ENCODE results near the gene IGSF9B.
"Not testable (repeated sequence)": the region's sequence is repeated elsewhere in the genome, so short reads cannot be mapped to it uniquely, and the experiment has no call there.

IGSF9B gene, protein sequence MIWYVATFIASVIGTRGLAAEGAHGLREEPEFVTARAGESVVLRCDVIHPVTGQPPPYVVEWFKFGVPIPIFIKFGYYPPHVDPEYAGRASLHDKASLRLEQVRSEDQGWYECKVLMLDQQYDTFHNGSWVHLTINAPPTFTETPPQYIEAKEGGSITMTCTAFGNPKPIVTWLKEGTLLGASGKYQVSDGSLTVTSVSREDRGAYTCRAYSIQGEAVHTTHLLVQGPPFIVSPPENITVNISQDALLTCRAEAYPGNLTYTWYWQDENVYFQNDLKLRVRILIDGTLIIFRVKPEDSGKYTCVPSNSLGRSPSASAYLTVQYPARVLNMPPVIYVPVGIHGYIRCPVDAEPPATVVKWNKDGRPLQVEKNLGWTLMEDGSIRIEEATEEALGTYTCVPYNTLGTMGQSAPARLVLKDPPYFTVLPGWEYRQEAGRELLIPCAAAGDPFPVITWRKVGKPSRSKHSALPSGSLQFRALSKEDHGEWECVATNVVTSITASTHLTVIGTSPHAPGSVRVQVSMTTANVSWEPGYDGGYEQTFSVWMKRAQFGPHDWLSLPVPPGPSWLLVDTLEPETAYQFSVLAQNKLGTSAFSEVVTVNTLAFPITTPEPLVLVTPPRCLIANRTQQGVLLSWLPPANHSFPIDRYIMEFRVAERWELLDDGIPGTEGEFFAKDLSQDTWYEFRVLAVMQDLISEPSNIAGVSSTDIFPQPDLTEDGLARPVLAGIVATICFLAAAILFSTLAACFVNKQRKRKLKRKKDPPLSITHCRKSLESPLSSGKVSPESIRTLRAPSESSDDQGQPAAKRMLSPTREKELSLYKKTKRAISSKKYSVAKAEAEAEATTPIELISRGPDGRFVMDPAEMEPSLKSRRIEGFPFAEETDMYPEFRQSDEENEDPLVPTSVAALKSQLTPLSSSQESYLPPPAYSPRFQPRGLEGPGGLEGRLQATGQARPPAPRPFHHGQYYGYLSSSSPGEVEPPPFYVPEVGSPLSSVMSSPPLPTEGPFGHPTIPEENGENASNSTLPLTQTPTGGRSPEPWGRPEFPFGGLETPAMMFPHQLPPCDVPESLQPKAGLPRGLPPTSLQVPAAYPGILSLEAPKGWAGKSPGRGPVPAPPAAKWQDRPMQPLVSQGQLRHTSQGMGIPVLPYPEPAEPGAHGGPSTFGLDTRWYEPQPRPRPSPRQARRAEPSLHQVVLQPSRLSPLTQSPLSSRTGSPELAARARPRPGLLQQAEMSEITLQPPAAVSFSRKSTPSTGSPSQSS (N-terminal part only)

DNA sequence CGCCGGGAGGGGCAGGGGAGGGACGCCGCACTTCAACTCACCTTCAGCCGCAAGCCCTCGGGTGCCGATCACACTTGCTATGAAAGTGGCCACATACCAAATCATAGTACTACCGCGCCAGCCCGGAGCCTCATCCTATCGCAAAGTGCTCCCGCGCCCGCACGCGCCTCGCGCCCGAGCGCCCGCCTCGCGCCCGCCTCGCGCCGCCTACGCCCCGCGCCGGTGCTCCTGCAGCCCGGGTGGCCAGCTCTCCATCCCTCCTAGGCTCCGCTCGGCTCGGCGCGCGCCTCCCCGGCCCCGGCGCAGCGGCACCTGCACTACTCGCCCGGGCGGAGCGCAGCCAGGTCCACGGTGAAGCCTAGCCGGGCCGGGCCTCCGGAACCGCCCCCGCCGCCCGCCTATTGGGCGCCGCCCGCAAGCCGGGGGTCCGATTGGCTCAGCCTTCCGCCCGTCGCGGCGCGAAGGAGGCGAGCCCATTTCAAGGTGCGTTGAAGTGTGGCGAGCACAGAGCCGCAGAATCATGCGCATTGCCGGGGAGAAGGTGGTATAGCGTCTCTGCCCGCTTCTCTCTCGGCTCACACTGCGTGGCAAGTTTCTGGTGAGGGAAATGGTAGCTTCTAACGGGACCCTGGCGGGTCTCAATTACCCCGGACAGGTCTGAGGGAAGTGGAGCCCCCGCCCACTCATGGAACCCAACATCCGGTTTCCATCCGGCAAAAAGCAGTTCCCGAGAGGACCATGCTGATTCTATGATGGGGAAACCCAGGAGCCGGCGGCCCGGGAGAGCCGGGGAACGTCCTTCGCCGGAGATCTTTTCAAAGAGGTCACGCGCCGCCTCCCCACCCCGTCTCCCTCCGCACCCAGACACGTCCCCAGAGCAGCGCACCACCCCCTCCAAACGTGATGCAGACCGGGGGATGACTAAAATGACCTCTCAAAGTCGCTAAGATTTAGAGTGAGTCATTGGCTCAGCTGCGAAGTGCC, at the start of gene IGSF9B:
IGSF9B (minus strand) TSS at position 319 of the 984 bp plus-strand sequence; CDS start at position 105, 214 bp downstream.
- Histone ChIP-seq H3K36me3 (ENCODE audit: control insufficient read depth in 1 of 2, insufficient read depth in 2 of 2, low read length in 2 of 2) (no peaks in the 10 kb centered on the region), H3K9ac (ENCODE audit: low read depth in 1 of 2, low read length in 2 of 2) (peak within 1 kb of the TSS in 1 of 2 donors; percentile 24), H3K4me1 (ENCODE audit: control insufficient read depth in 1 of 2, insufficient read depth in 2 of 2, low read length in 2 of 2) (peaks cover 4 to 7% of the 10 kb centered on the region in 2 donors), H3K4me3 (ENCODE audit: low read depth in 1 of 2, low read length in 2 of 2) (peak within 1 kb of the TSS; percentile 72 to 80), H3K9me3 (ENCODE audit: control insufficient read depth in 1 of 2, low read length in 2 of 2) (no peaks in the 10 kb centered on the region), H3K27ac (ENCODE audit: low read depth, low read length) (no peak within 1 kb of the TSS), H3K27me3 (ENCODE audit: control insufficient read depth in 1 of 2, insufficient read depth in 2 of 2, low read length in 2 of 2) (peaks cover 39 to 54% of the 10 kb centered on the region in 2 donors)

DNA sequence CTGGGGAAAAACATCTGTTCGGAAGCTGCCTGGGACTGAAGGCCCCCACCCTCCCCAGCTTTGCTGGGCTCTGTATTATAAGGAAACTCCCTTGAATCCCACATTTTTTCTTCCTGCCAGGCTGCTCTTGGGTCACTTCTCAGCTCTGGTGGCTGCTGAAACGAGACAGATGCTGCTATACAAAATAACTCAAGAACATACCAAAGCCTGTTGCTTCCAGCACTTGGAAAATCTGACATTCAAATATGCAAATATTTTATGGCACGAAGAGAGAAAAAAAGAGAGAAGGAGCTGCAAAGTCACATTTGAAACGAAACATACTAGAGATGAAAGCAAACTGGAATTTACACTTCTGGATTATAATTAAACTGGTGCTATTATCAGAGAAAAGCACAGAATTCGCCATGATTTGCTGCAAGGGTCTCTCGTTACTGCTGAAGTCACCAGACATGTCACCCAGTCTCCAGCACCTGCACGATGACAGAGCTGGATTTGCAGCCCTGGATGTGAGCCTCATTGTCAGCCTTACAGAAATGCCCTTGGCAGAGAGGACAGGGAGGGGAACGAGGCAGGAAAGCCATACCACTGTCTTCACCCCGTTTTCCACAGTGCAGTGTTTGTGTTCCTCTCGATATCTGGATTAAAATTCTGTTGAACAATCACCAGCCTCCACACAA, 47.9 kb upstream of the IGSF9B start:
- H3K4me1 ChIP-seq (ENCODE audit: control insufficient read depth in 1 of 2, insufficient read depth in 2 of 2, low read length in 2 of 2), result no peaks in the 10 kb centered on the region
- H3K9me3 ChIP-seq (ENCODE audit: control insufficient read depth in 1 of 2, low read length in 2 of 2), result no peaks in the 10 kb centered on the region
- H3K36me3 ChIP-seq (ENCODE audit: control insufficient read depth in 1 of 2, insufficient read depth in 2 of 2, low read length in 2 of 2), result no peaks in the 10 kb centered on the region
- H3K4me3 ChIP-seq (ENCODE audit: low read depth in 1 of 2, low read length in 2 of 2), result no peak overlapping the region
- H3K9ac ChIP-seq (ENCODE audit: low read depth in 1 of 2, low read length in 2 of 2), result no peak overlapping the region
- H3K27me3 ChIP-seq (ENCODE audit: control insufficient read depth in 1 of 2, insufficient read depth in 2 of 2, low read length in 2 of 2), result no peaks in the 10 kb centered on the region
- H3K27ac ChIP-seq (ENCODE audit: low read depth, low read length), result no peak overlapping the region

DNA sequence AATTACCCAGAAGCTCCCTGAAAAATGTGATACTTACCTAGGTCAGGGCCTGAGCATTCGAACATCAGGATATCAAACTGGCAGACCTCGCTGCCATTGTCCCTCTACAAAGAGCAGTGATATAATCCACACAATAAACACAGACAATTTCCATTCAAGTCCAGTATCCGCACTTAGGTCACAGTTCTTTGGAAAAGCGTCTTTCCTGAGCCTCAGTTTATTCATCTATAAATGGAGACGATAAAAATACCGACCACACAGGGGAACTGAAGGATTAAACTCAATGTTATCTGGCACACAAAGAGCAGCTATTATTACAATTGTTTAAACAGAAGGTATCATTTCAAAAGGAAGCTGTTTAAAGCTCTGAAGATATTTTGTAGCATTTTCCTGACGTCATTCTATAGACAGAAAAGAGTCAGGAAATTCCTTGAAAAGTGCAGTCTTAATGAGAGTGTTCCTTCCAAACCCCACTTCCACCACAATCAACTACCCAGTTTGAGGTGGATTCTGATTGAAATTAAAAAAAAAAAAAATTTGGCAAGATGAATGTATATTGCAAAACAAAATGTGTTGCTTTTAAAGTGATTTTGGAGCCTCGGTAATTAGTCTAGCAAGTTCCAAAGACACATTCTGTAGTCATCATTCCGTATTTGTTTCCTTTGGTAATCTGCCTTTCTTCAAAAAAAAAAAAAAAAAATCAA, 47.2 kb upstream of the IGSF9B start:
- Histone ChIP-seq H3K36me3 (ENCODE audit: control insufficient read depth in 1 of 2, insufficient read depth in 2 of 2, low read length in 2 of 2) (no peaks in the 10 kb centered on the region), H3K9ac (ENCODE audit: low read depth in 1 of 2, low read length in 2 of 2) (no peak overlapping the region), H3K27me3 (ENCODE audit: control insufficient read depth in 1 of 2, insufficient read depth in 2 of 2, low read length in 2 of 2) (no peaks in the 10 kb centered on the region), H3K9me3 (ENCODE audit: control insufficient read depth in 1 of 2, low read length in 2 of 2) (no peaks in the 10 kb centered on the region), H3K4me3 (ENCODE audit: low read depth in 1 of 2, low read length in 2 of 2) (no peak overlapping the region), H3K4me1 (ENCODE audit: control insufficient read depth in 1 of 2, insufficient read depth in 2 of 2, low read length in 2 of 2) (no peaks in the 10 kb centered on the region), H3K27ac (ENCODE audit: low read depth, low read length) (no peak overlapping the region)

DNA sequence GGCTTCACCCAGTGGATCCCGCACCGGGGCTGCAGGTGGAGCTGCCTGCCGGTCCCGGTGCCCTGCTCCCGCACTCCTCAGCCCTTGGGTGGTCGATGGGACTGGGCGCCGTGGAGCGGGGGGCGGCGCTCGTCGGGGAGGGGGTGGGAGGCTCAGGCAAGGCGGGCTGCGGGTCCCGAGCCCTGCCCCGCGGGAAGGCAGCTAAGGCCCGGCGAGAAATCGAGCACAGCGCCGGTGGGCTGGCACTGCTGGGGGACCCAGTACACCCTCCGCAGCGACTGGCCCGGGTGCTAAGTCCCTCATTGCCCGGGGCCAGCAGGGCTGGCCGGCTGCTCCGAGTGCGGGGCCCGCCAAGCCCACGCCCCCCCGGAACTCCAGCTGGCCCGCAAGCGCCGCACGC, 46.1 kb upstream of the IGSF9B start:
- not testable (repeated sequence) for H3K9me3 ChIP-seq (ENCODE audit: control insufficient read depth in 1 of 2, low read length in 2 of 2); H3K4me1 ChIP-seq (ENCODE audit: control insufficient read depth in 1 of 2, insufficient read depth in 2 of 2, low read length in 2 of 2); H3K27me3 ChIP-seq (ENCODE audit: control insufficient read depth in 1 of 2, insufficient read depth in 2 of 2, low read length in 2 of 2); H3K9ac ChIP-seq (ENCODE audit: low read depth in 1 of 2, low read length in 2 of 2); H3K36me3 ChIP-seq (ENCODE audit: control insufficient read depth in 1 of 2, insufficient read depth in 2 of 2, low read length in 2 of 2); H3K27ac ChIP-seq (ENCODE audit: low read depth, low read length); H3K4me3 ChIP-seq (ENCODE audit: low read depth in 1 of 2, low read length in 2 of 2)

DNA sequence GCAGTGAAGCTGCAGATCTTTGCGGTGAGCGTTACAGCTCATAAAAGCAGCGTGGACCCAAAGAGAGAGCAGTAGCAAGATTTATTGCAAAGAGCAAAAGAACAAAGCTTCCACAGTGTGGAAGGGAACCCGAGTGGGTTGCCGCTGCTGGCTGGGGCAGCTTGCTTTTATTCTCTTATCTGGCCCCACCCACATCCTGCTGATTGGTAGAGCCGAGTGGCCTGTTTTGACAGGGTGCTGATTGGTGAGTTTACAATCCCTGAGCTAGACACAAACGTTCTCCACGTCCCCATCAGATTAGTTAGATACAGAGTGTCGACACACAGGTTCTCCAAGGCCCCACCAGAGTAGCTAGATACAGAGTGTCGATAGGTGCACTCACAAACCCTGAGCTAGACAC, 45.6 kb upstream of the IGSF9B start:
- not testable (repeated sequence) for H3K9ac ChIP-seq (ENCODE audit: low read depth in 1 of 2, low read length in 2 of 2); H3K4me3 ChIP-seq (ENCODE audit: low read depth in 1 of 2, low read length in 2 of 2); H3K9me3 ChIP-seq (ENCODE audit: control insufficient read depth in 1 of 2, low read length in 2 of 2); H3K27ac ChIP-seq (ENCODE audit: low read depth, low read length); H3K4me1 ChIP-seq (ENCODE audit: control insufficient read depth in 1 of 2, insufficient read depth in 2 of 2, low read length in 2 of 2); H3K27me3 ChIP-seq (ENCODE audit: control insufficient read depth in 1 of 2, insufficient read depth in 2 of 2, low read length in 2 of 2); H3K36me3 ChIP-seq (ENCODE audit: control insufficient read depth in 1 of 2, insufficient read depth in 2 of 2, low read length in 2 of 2)

DNA sequence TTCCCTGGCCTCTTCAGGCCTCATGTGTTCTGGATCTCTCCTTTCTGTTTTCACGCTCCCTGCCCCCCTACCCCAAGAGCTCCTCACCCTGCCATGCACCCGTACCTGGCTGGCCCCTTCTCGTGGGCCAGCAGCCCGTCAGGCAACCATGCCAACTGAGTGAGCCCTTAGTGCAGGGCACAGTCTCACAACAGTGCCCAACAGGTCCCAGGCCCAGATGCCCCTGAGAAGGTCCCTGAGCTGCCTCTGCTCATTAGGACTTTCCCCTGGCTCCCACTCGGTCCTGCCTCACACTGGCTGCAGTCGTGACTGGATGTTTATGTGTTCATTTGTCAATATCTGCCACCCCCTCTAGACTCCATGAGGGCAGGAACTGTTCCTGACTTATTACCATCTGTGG, 44.8 kb upstream of the IGSF9B start:
- Histone ChIP-seq H3K36me3 (ENCODE audit: control insufficient read depth in 1 of 2, insufficient read depth in 2 of 2, low read length in 2 of 2) (no peaks in the 10 kb centered on the region), H3K4me1 (ENCODE audit: control insufficient read depth in 1 of 2, insufficient read depth in 2 of 2, low read length in 2 of 2) (no peaks in the 10 kb centered on the region), H3K9me3 (ENCODE audit: control insufficient read depth in 1 of 2, low read length in 2 of 2) (no peaks in the 10 kb centered on the region), H3K4me3 (ENCODE audit: low read depth in 1 of 2, low read length in 2 of 2) (no peak overlapping the region), H3K27ac (ENCODE audit: low read depth, low read length) (no peak overlapping the region), H3K9ac (ENCODE audit: low read depth in 1 of 2, low read length in 2 of 2) (no peak overlapping the region), H3K27me3 (ENCODE audit: control insufficient read depth in 1 of 2, insufficient read depth in 2 of 2, low read length in 2 of 2) (no peaks in the 10 kb centered on the region)

DNA sequence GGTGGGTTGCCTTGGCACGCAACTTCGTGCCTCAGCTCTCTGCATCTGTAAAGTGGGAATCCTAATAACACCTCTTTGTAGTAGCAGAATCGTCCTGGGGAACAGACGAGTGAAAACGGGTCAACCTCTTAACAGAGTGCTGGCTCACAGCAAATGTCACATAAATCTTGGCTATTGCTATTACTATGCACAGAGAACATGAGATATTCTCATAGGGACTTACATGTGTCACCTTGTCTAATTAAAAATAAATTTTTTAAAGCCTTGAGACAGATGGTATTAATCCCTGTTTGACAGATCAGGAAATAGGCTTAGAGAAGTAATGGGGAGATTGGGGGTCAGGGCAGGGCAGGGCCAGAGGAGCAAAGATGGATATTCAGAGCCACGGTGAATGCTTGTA, 44.3 kb upstream of the IGSF9B start:
- H3K9ac ChIP-seq (ENCODE audit: low read depth in 1 of 2, low read length in 2 of 2), result no peak overlapping the region
- H3K9me3 ChIP-seq (ENCODE audit: control insufficient read depth in 1 of 2, low read length in 2 of 2), result no peaks in the 10 kb centered on the region
- no peak overlapping the region for H3K27ac ChIP-seq (ENCODE audit: low read depth, low read length)
- no peaks in the 10 kb centered on the region for H3K27me3 ChIP-seq (ENCODE audit: control insufficient read depth in 1 of 2, insufficient read depth in 2 of 2, low read length in 2 of 2)
- no peaks in the 10 kb centered on the region for H3K36me3 ChIP-seq (ENCODE audit: control insufficient read depth in 1 of 2, insufficient read depth in 2 of 2, low read length in 2 of 2)
- H3K4me1 ChIP-seq (ENCODE audit: control insufficient read depth in 1 of 2, insufficient read depth in 2 of 2, low read length in 2 of 2), result no peaks in the 10 kb centered on the region
- no peak overlapping the region for H3K4me3 ChIP-seq (ENCODE audit: low read depth in 1 of 2, low read length in 2 of 2)

DNA sequence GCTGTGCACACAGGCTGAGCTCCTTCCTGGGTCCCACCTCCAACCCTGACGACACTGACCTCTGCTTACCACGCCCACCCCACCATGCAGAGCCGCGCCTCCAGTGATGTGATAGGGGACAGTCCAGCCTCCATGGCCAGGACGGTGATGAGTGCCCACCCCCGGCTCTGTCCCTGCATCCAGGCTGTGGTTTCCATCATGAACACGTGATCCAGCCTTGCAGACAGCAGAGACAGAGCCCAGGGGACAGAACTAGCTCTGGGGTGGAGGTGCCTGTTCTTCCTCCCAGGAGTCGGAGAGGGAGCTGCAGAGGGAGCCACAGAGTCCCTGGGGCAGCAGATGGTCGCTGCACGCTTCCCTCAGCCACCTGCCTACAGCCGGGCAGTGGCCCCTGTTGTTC, 42.6 kb upstream of the IGSF9B start:
- H3K9me3 ChIP-seq (ENCODE audit: control insufficient read depth in 1 of 2, low read length in 2 of 2), result no peaks in the 10 kb centered on the region
- H3K9ac ChIP-seq (ENCODE audit: low read depth in 1 of 2, low read length in 2 of 2), result no peak overlapping the region
- no peaks in the 10 kb centered on the region for H3K4me1 ChIP-seq (ENCODE audit: control insufficient read depth in 1 of 2, insufficient read depth in 2 of 2, low read length in 2 of 2)
- H3K27me3 ChIP-seq (ENCODE audit: control insufficient read depth in 1 of 2, insufficient read depth in 2 of 2, low read length in 2 of 2), result no peaks in the 10 kb centered on the region
- H3K4me3 ChIP-seq (ENCODE audit: low read depth in 1 of 2, low read length in 2 of 2), result no peak overlapping the region
- no peaks in the 10 kb centered on the region for H3K36me3 ChIP-seq (ENCODE audit: control insufficient read depth in 1 of 2, insufficient read depth in 2 of 2, low read length in 2 of 2)
- no peak overlapping the region for H3K27ac ChIP-seq (ENCODE audit: low read depth, low read length)
